Right hindlimb (tissue), 1 donor: ENCODE results near the gene ASB10.

Experiments used
- DNase-seq: peaks from one replicate; pipeline ENCODE4 v3.0.0-alpha.2; 2018

Gene ASB10

GRCh38 chr7:151210087-151210854, 23.2 kb upstream of the ASB10 start, which contains the start of gene H2BK1:
TSS of gene H2BK1 (minus strand) at chr7:151210488. CDS start at chr7:151210318, 170 bp downstream.
- DNase-seq = no peak

GRCh38 chr7:151209588-151209987, 22.5 kb upstream of the ASB10 start:
- no peak for DNase-seq

- DNase-seq = no peak
These were observed 21.3 kb upstream of the ASB10 start for GRCh38 chr7:151208253-151208862.

- DNase-seq = no peak
These were observed 20.8 kb upstream of the ASB10 start for GRCh38 chr7:151207804-151208203.

- no peak for DNase-seq
These were observed 20.3 kb upstream of the ASB10 start for GRCh38 chr7:151207315-151207714.

- no peak for DNase-seq
These were observed 19.9 kb upstream of the ASB10 start for GRCh38 chr7:151206914-151207313.

- no peak for DNase-seq
These were observed 18.7 kb upstream of the ASB10 start for GRCh38 chr7:151205730-151206129.

GRCh38 chr7:151204383-151205032, 17.5 kb upstream of the ASB10 start:
- no peak for DNase-seq

- no peak for DNase-seq
These were observed 15.8 kb upstream of the ASB10 start for GRCh38 chr7:151202836-151203235.

- DNase-seq = no peak
These were observed 14.7 kb upstream of the ASB10 start for GRCh38 chr7:151201751-151202150.

- no peak for DNase-seq
These were observed 14.3 kb upstream of the ASB10 start for GRCh38 chr7:151201344-151201743.

- peak; percentile 62 for DNase-seq
These were observed 12.1 kb upstream of the ASB10 start for GRCh38 chr7:151198945-151199848.

GRCh38 chr7:151197932-151198331, 10.9 kb upstream of the ASB10 start:
- DNase-seq = no peak

GRCh38 chr7:151195616-151196450, 8.8 kb upstream of the ASB10 start:
- no peak for DNase-seq

- DNase-seq = no peak
These were observed 7.1 kb upstream of the ASB10 start for GRCh38 chr7:151194188-151194587.

- no peak for DNase-seq
These were observed 6.3 kb upstream of the ASB10 start for GRCh38 chr7:151193203-151193978.

- DNase-seq = no peak
These were observed 5.0 kb upstream of the ASB10 start for GRCh38 chr7:151192002-151192539.

GRCh38 chr7:151191544-151191943, 4.5 kb upstream of the ASB10 start:
- DNase-seq = no peak

GRCh38 chr7:151189038-151189437, 2.0 kb upstream of the ASB10 start:
- DNase-seq = no peak

GRCh38 chr7:151188252-151188542, 1.1 kb upstream of the ASB10 start:
- DNase-seq = no peak
